B cell (primary cell): ENCODE results near the gene RPS6KA4.

Source experiments
- CTCF ChIP-seq: fragments of 200-600 bp; IDR thresholded peaks from one replicate; pipeline ENCODE4 v1.8.0; 2022; ENCODE audit warnings: antibody characterized with exemption, mild to moderate bottlenecking
- EZH2 ChIP-seq: IDR thresholded peaks from 2 replicates; pipeline ENCODE4 v1.6.1; 2012; ENCODE audit warnings: borderline replicate concordance, low read depth, mild to moderate bottlenecking, moderate library complexity, low read length; ENCODE audit not compliant: insufficient read depth, poor library complexity, severe bottlenecking

DNA sequence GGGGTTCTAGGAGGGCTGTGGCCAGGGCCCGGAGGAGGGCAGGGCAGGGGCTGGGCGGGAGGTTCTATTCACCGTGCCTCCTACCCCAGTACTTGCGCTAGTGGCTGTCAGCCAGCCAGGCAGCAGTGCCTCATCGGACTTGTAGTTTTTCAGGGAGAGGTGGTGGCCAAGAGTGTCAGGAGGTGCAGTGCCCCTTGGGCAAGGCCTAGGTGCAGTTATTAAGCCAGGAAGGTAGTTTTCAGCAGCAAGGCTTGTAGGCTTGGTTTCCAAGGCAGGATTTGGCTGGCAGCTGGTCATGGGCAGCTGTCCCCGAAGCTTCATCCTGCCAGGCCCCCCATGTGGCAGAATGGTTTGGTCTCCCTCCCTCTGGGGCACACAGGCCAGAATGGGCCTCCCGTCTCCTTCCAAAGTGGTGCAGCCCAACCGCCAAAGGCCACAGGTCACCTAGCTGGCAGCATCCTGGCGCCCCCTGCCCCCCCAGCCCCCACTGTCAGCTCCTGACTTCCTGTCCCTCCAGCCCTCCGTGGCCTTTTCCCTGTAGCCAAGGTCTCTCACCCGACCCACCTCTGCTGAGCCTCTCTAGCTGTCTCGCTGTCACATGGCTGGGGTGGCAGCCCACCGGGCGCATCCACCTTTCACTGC is 10.5 kb upstream of the RPS6KA4 start:
- TF ChIP-seq CTCF (no peak), EZH2 (no peak)
